DMS79 treated with DMSO at 0.1 percent for 48 hours (cell line): ENCODE measurements around the gene HNRNPH1.

Source experiments
- DNase-seq: peaks from one replicate; lab custom pipeline; 2025; lab: John Stamatoyannopoulos, UW

The HNRNPH1 gene

GRCh38 chr5:179603308-179603707, 20.2 kb downstream of the HNRNPH1 start:
- no peak for DNase-seq

- no peak for DNase-seq
These were observed 21.4 kb downstream of the HNRNPH1 start for GRCh38 chr5:179601871-179602625.

GRCh38 chr5:179599973-179600372, 23.5 kb downstream of the HNRNPH1 start:
- no peak for DNase-seq

- DNase-seq = no peak
These were observed 23.9 kb downstream of the HNRNPH1 start for GRCh38 chr5:179599566-179599965.

GRCh38 chr5:179599100-179599499, 24.4 kb downstream of the HNRNPH1 start:
- DNase-seq = no peak

GRCh38 chr5:179596421-179596820, 27.1 kb downstream of the HNRNPH1 start:
- no peak for DNase-seq

GRCh38 chr5:179595916-179596315, 27.6 kb downstream of the HNRNPH1 start:
- DNase-seq = no peak

- DNase-seq = no peak
These were observed 35.3 kb downstream of the HNRNPH1 start for GRCh38 chr5:179588166-179588565.

- DNase-seq = no peak
These were observed 37.5 kb downstream of the HNRNPH1 start for GRCh38 chr5:179585941-179586401.

- DNase-seq = no peak
These were observed 46.0 kb downstream of the HNRNPH1 start for GRCh38 chr5:179577286-179577960.

GRCh38 chr5:179572386-179572785, 51.1 kb downstream of the HNRNPH1 start:
- no peak for DNase-seq

- DNase-seq = no peak
These were observed 54.8 kb downstream of the HNRNPH1 start for GRCh38 chr5:179568721-179569120.

- no peak for DNase-seq
These were observed 58.9 kb downstream of the HNRNPH1 start for GRCh38 chr5:179564526-179564925.
